CD4-positive, alpha-beta T cell treated with Interleukin-6 at 100 ng/mL for 8 hours (primary cell): ENCODE data around the gene MCM7.

Experiments
- DNase-seq: peaks from one replicate; pipeline ENCODE4 v3.0.0-alpha.2; 2020; ENCODE audit warnings: mixed read lengths, low spot score

The MCM7 gene

DNA sequence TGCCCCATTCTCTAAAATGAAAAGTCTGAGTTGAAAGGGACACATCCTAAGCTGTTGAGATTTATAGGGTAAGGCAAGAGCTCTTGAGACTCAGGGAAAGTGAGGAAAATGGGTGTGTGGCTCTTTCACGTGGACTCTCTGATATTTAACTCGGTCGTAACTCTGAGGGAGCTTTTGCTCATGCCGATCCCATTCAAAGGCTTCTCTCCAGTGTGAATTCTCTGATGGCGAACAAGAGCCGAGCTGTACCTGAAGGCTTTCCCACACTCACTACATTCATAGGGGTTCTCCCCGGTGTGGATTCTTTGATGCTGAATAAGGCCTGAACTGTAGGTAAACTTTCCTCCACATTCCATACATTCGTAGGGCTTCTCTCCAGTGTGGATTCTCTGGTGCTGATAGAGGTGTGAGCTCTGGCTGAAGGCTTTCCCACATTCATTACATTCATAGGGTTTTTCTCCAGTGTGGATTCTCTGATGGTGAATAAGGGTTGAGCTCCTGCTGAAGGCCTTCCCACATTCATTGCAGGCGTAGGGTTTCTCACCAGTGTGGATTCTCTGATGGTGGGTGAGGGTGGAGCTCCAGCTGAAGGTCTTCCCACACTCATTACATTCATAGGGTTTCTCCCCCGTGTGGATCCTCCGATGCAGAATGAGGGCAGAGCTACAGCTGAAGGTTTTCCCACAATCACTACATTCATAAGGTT lies 30.0 kb downstream of the MCM7 start:
- DNase-seq = no peak

DNA sequence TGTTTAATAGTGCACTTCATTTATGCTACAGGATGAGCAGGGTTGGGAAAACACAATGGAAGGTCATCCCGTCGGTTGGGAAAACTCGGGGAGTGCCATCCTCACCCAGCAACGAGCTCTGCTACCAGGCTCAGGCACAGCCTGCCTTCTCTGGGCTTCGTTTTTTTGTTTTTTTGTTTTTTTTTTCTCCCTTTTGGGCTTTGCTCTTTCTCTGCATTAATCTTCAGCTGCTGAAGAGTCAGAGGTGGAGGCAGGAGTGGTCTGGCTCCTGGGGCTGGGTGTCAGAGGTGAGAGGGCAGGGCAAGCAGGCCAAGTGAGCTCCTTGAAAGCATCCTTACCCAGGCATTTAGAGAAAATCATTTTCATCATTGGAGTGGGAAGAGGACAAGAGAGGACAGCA lies 31.2 kb downstream of the MCM7 start:
- no peak for DNase-seq

DNA sequence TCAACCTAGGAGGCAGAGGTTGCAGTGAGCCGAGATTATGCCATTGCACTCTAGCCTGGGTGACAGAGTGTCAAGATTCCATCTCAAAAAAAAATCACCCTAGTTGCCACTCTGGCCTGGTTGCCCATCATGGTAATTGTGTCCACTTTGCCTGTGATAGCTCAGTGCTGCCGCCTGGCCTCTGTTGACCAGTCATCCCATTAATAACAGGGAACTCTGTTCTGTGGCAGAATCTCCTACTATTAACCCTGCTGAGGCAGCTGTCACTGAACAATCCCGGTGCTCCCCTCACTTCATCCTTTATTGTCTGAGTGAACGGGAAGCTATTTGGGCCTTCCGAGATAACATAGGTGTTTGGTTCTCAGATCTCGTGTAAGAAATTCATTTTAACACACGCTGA lies 34.2 kb downstream of the MCM7 start:
- no peak for DNase-seq

DNA sequence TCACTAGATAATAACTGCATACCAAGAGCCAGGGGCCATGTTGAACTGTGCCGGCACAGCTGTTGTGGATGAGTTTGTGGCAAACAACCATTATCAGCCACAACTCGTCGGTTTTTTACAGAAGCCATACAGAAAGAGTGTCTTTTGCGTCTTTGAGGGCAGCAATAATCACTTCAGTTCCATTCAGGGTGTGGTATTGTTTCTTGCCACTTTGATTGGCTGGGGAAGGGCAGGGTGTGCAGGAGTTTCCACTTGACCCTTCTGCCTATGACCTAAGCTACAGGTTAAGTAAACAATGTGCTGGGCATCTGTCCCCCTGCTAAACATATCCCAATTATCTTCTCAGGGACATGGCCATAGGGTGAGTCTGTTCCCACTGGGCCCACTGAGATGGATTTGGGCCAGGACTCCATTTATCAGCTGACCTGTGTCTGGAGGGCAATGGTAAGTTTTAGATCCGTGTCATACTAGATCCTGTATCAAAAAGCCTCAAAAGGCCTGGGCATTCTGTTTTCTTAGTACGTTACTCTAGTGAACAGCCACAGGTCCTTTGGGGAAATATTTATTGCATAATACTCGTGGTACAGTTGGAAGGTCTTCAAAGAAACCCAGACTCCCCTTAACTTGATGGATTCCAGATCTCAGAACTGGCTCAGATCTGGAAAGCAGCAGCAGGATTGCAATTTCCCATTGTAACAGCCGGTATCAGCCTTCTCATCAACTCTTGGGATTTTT lies 35.6 kb downstream of the MCM7 start:
- DNase-seq = no peak

DNA sequence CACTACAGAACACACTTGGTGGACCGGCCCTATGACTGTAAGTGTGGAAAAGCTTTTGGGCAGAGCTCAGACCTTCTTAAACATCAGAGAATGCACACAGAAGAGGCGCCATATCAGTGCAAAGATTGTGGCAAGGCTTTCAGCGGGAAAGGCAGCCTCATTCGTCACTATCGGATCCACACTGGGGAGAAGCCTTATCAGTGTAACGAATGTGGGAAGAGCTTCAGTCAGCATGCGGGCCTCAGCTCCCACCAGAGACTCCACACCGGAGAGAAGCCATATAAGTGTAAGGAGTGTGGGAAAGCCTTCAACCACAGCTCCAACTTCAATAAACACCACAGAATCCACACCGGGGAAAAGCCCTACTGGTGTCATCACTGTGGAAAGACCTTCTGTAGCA lies 37.0 kb downstream of the MCM7 start:
- no peak for DNase-seq

DNA sequence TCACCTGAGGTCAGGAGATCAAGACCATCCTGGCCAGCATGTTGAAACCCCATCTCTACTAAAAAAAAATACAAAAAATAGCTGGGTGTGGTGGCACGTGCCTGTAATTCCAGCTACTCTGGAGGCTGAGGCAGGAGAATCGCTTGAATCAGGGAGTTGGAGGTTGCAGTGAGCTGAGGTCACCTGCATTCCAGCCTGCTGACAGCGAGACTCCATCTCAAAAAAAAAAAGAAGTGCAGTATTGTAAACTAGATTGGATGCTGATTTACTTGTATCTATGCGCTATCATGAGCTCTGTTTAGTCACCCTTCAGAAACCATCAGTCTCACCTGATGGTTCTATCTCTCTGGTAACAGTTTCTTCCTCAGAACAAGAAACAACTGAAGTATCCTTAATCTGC lies 37.8 kb downstream of the MCM7 start:
- no peak for DNase-seq

DNA sequence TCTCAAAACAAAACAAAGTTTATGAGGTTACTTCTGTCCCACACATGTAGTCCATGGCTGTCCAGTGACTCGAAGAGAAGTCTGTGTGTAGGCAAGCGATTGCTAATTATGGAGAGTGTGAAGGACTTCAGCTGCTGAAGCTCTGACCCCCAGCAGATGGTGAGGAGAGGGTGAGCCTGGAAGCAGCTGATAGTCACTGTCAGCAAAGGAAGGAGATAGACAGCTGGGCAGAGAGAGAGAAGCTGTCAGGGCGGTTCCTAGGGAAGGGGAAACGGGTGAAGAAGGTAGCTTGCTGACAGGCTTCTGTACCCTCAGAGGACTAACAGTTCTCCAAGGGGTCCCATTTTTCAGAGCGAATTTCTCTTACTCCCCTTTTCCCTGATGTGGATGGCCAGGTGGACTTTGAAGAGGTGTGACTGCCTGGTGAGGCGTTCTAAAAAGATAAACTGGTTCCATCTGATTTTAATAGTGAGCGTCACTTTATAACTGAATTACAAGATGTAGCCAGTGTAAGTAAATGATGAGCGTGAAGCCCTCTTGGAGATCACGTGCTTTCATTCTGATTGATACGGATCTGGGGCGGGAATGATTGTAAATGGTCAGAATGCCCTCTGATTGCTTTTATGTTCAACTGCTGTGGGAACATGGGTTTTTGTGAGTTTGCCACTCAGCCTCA lies 39.5 kb downstream of the MCM7 start:
- DNase-seq = no peak

DNA sequence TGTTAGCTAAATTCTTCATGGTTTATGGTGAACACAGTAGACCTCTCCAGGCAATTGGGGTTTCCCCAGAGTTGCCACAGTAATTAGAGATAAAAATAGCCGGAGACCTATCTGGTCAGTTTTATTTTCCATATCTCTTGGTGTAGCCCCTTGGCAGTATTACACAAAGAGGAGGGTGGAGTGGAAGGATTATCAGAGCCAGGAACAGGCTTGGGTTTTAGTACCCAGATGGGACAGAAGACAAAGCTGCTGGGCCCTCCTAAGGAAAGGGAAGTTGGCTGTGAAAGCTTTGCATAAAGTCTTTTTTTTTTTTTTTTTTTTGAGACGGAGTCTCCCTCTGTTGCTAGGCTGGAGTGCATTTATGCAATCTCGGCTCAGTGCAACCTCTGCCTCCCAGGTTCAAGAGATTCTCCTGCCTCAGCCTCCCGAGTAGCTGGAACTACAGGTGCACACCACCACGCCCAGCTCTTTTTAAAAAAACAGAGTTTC lies 41.9 kb downstream of the MCM7 start:
- no peak for DNase-seq

DNA sequence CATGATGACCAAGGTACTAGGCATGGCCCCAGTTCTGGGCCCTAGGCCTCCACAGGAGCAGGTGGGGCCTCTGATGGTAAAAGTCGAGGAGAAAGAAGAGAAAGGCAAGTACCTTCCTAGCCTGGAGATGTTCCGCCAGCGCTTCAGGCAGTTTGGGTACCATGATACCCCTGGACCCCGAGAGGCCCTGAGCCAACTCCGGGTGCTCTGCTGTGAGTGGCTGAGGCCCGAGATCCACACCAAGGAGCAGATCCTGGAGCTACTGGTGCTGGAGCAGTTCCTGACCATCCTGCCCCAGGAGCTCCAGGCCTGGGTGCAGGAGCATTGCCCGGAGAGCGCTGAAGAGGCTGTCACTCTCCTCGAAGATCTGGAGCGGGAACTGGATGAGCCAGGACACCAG lies 44.2 kb downstream of the MCM7 start:
- DNase-seq = no peak

DNA sequence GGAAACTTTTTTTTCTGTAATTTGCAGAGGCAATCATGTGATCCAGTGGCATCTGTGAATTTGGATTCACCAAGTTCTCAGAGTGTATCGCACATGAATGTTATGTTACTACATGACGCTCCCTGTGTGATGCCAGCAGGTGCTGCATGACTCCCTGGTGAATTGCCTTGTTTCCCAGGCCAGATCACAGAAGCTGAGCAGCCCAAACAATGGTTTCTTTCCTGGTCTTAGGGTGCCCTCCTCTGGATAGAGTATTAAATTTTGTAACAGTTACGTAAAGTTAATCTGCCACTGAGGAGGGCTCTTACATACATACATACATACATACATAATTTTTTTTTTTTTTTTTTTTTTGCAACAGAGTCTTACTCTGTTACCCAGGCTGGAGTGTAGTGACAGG lies 48.0 kb downstream of the MCM7 start:
- peak; percentile 30 for DNase-seq

DNA sequence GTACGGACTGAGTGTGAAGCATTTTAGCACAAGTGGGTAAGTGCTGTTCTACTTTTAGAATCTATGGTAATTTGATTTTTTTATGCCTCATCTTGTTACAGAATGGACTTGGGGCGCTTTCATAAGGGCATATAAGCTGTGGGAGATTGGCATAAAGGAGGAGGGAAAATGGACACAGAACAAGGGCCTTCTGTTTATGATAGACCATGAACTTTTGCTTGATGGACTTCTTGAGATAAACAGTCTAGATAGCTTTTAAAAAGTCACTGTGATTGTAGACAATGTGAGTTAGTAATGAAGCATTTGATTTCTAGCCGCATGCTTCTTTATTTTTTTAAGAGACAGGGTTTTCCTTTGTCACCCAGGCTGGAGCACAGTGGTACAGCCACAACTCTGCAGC lies 49.6 kb downstream of the MCM7 start:
- DNase-seq = no peak

DNA sequence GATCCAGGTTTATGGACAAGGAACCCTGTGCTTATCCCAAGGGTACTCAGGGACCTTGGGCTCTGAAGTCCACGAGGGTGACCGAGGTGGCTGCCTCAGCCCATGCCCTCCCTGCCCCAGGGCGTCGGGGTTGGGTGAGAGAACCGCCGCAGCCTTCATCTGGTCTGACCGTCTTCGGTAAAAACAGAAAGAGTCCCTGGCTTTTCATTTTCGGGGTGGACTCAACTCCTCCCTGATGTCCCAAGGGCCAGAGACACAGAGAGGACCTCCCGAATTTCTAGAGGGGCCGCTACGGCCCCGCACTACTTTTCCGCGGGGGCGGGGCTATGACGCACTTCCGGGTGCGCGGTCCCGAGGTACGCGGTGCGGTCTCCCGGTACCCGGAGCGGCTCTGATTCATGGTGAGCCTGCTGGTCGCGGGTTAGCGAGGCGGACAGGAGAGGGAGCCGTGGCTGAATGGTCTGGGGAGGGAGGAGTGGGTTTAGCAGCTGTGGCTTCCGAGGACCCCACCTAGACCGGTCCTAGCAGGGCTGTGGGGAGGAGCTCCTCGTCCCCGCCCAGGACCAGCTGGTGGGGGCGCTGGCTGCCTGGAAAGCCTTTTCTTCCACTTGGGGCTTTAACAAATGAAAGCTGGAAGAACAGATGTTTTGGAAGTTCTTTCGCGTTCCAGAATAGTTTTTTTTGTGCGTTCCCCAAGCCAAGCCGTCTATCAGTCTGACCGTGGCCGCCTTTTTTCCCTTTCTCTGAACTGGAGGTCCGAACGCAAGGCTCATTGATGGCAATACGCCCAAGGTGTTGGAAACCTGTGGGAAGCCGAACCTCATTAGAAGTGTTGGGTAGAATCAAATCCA lies 51.5 kb downstream of the MCM7 start, which contains the start of gene ZSCAN21:
Gene ZSCAN21, plus strand, starts transcription at position 334 of the 851 bp plus-strand sequence. CDS start 7,233 bp downstream, outside the sequence.
- peak; percentile 69 for DNase-seq

DNA sequence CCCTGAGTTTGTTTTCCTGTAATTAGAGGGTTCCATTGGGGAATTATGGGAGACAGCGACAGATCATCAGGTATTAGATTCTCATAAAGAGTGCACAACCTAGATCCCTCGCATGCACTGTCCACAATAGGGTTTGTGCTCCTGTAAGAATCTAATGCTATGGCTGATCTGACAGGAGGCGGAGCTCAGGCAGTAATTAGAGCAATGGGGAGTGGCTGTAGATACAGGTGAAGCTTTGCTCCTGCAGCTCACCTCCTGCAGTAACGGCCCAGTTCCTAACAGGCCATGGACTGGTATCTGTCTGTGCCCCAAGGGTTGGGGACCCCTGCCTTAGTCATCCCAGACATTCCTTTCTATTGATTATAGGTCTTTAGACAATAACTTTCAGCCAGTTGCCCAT lies 52.5 kb downstream of the MCM7 start:
- no peak for DNase-seq

DNA sequence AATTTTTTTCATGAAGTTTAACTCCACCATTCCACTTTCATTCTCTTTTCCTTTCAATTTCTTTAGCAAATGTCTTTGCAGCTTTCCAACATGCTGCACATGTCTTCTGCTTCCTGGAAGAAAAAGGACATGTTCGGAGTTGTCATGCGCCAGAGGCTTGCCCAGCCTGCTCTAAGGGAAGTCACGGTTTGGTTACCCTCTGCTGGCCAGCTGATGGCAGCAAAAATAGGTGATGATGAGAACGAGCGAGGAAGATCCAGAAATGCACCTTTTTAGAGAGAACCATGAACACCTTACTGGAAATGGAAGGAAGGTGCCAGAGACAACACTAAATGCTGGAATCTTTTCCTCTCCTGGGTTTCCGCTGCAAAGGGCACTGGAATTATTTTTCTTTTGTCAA lies 56.5 kb downstream of the MCM7 start:
- no peak for DNase-seq
